ENCODE measurements around the gene KRT8.

GRCh38 chr12:52916216-52916615 is 11.3 kb upstream of the KRT8 start:
- TF ChIP-seq POLR2A (IDR thresholded peaks at IDR 0.05) (no peak), CTCF (IDR thresholded peaks at IDR 0.05) (no peak)

All from tibial nerve (tissue), 3 donors.